ENCODE measurements around the gene TMEM38A.
"Not testable (repeated sequence)": the region's sequence is repeated elsewhere in the genome, so short reads cannot be mapped to it uniquely, and the experiment has no call there.

TMEM38A gene

DNA sequence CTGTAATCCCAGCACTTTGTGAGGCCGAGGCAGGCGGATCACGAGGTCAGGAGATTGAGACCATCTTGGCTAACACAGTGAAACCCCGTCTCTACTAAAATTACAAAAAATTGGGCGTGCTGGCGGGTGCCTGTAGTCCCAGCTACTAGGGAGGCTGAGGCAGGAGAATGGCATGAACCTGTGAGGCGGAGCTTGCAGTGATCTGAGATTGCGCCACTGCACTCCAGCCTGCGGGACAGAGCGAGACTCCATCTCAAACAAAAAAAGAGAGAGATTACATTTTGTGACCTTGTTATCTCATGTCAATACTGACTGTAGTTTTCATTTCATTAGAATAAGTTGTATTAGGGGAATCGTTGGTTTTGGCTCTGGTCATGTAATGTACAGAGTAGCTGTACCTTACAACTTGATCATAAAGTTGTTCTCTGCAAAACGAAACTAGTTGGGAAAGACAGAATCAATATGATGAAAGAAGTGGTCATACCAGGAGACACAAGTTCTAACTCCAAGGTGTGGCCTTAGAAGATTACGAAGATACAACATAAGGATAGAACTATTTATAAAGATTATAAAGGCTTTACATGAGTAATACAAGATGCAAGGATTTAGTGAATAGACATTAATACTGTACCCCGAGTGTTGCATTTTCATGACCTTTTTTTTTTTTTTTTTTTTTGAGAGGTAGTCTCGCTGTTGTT is 15.3 kb downstream of the TMEM38A start:
- 94 to 96% methylated on average over 7 to 8 of the region's 15 CpGs for WGBS, 2 experiments (ENCODE audit: insufficient coverage in 2 of 2)
- H3K4me1 ChIP-seq (ENCODE audit: control insufficient read depth, insufficient read depth, low read length, poor library complexity, severe bottlenecking): no peaks in the 10 kb centered on the region
- no peaks in the 10 kb centered on the region for H3K36me3 ChIP-seq (ENCODE audit: control insufficient read depth, insufficient read depth, low read length)
- no peak overlapping the region for H3K27ac ChIP-seq (ENCODE audit: low read depth, low read length, severe bottlenecking)
- H3K9me3 ChIP-seq (ENCODE audit: control insufficient read depth, low read length): no peaks in the 10 kb centered on the region
- no peak overlapping the region for H3K4me3 ChIP-seq (ENCODE audit: extremely low read depth, insufficient read depth, low read length, poor library complexity, severe bottlenecking)

DNA sequence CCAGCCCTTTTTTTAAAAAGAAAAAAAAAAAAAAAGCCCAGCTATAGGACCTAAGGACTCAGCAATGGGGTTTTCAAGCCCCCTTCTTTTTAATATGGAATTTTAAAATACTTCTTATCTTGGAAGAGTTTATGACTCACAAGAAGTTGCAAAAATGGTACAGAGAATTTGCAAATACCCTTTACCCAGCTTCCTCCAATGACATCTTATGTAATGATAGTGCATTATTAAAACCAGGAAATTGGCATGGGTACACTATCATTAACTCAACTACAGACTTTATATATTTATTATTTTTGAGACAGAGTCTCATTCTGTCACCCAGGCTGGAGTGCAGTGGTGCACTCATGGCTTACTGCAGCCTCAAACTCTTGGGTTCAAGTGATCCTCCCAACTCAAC is 16.1 kb downstream of the TMEM38A start:
- Histone ChIP-seq H3K9me3 (ENCODE audit: control insufficient read depth, low read length) (no peaks in the 10 kb centered on the region), H3K27ac (ENCODE audit: low read depth, low read length, severe bottlenecking) (no peak overlapping the region), H3K36me3 (ENCODE audit: control insufficient read depth, insufficient read depth, low read length) (no peaks in the 10 kb centered on the region), H3K4me1 (ENCODE audit: control insufficient read depth, insufficient read depth, low read length, poor library complexity, severe bottlenecking) (no peaks in the 10 kb centered on the region), H3K4me3 (ENCODE audit: extremely low read depth, insufficient read depth, low read length, poor library complexity, severe bottlenecking) (no peak overlapping the region)

DNA sequence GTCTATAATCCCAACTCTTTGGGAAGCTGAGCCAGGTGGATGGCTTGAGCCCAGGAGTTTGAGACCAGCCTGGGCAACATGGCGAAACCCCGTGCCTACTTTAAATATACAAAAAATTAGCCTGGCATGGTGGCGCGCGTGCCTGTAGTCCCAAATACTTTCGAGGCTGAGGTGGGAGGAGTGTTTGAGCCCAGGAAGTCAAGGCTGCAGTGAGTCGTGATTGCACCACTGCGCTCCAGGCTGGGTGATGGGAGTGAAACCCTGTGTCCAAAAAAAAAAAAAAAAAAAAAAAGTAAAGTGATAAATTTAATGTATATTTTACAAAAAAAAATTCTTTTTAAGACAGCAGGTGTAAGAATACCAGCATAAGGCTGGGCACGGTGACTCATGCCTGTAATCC is 17.6 kb downstream of the TMEM38A start:
- H3K4me3 ChIP-seq (ENCODE audit: extremely low read depth, insufficient read depth, low read length, poor library complexity, severe bottlenecking): no peak overlapping the region
- no peaks in the 10 kb centered on the region for H3K9me3 ChIP-seq (ENCODE audit: control insufficient read depth, low read length)
- no peak overlapping the region for H3K27ac ChIP-seq (ENCODE audit: low read depth, low read length, severe bottlenecking)
- 80 to 90% methylated on average over 1 to 2 of the region's 9 CpGs for WGBS, 2 experiments (ENCODE audit: insufficient coverage in 2 of 2)
- no peaks in the 10 kb centered on the region for H3K36me3 ChIP-seq (ENCODE audit: control insufficient read depth, insufficient read depth, low read length)
- no peaks in the 10 kb centered on the region for H3K4me1 ChIP-seq (ENCODE audit: control insufficient read depth, insufficient read depth, low read length, poor library complexity, severe bottlenecking)

DNA sequence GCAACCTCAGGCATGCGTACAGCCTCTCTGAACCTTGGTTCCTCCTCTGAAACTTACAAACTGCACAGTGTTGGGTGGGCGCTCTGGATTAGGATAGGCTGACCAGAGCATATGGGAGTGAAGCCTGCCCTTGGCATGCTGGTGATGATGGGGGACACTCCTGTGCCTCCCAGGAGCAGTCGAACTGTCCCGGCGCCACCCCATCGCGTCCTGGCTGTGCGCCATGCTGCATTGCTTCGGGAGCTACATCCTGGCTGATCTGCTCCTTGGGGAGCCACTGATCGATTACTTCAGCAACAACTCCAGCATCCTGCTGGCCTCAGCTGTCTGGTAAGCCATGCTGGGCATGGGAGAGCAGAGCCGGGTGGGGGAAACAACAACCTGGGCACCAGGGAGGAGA is 18.9 kb downstream of the TMEM38A start:
- Histone ChIP-seq H3K27ac (ENCODE audit: low read depth, low read length, severe bottlenecking) (no peak overlapping the region), H3K4me1 (ENCODE audit: control insufficient read depth, insufficient read depth, low read length, poor library complexity, severe bottlenecking) (no peaks in the 10 kb centered on the region), H3K36me3 (ENCODE audit: control insufficient read depth, insufficient read depth, low read length) (no peaks in the 10 kb centered on the region), H3K9me3 (ENCODE audit: control insufficient read depth, low read length) (no peaks in the 10 kb centered on the region), H3K4me3 (ENCODE audit: extremely low read depth, insufficient read depth, low read length, poor library complexity, severe bottlenecking) (no peak overlapping the region)
- WGBS, 2 experiments (ENCODE audit: insufficient coverage in 2 of 2): 91 to 95% methylated on average over 9 to 10 of the region's 11 CpGs

DNA sequence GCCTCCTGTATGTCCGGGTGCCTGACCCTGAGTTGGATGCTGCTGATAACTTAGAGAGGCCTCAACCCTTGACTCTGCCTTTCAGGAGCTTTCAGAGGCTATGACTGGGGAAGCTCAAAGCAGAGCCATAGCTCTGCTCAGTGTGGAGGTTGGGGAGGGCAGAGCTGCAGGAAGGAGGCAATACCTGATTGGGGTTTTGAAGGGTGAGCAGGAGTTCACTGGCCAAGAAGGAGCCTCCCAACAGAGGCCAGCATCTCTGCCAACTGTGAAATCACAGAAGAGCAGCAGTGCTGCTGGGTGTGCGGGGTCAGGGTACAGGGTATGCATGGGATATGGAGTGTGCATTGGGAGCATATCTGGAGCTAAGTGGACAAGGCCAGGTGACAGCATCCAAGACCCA is 21.6 kb downstream of the TMEM38A start:
- Histone ChIP-seq H3K4me1 (ENCODE audit: control insufficient read depth, insufficient read depth, low read length, poor library complexity, severe bottlenecking) (no peaks in the 10 kb centered on the region), H3K27ac (ENCODE audit: low read depth, low read length, severe bottlenecking) (no peak overlapping the region), H3K4me3 (ENCODE audit: extremely low read depth, insufficient read depth, low read length, poor library complexity, severe bottlenecking) (no peak overlapping the region), H3K36me3 (ENCODE audit: control insufficient read depth, insufficient read depth, low read length) (no peaks in the 10 kb centered on the region), H3K9me3 (ENCODE audit: control insufficient read depth, low read length) (no peaks in the 10 kb centered on the region)
- WGBS, 2 experiments (ENCODE audit: insufficient coverage in 2 of 2): 100% methylated on average over 1 of the region's 2 CpGs

DNA sequence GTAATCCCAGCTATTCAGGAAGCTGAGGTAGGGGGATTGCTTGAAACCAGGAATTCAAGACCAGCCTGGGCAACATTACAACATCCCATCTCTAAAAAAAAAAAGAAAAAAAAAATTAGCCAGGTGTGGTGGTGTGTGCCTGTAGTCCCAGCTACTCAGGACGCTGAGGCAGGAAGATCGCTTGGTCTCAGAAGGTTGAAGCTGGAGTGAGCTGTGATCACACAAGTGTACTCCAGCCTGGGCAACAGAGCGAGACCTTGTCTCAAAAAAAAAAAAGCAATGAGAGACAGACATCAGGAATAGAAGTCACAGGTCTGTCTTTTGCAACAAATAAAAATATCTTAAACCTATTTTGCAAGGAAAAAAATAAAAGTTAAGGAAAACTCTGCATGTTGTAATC is 23.3 kb downstream of the TMEM38A start:
- 83 to 89% methylated on average over 2 to 3 of the region's 3 CpGs for WGBS, 2 experiments (ENCODE audit: insufficient coverage in 2 of 2)
- Histone ChIP-seq H3K4me1 (ENCODE audit: control insufficient read depth, insufficient read depth, low read length, poor library complexity, severe bottlenecking) (no peaks in the 10 kb centered on the region), H3K27ac (ENCODE audit: low read depth, low read length, severe bottlenecking) (no peak overlapping the region), H3K36me3 (ENCODE audit: control insufficient read depth, insufficient read depth, low read length) (no peaks in the 10 kb centered on the region), H3K9me3 (ENCODE audit: control insufficient read depth, low read length) (no peaks in the 10 kb centered on the region), H3K4me3 (ENCODE audit: extremely low read depth, insufficient read depth, low read length, poor library complexity, severe bottlenecking) (no peak overlapping the region)

DNA sequence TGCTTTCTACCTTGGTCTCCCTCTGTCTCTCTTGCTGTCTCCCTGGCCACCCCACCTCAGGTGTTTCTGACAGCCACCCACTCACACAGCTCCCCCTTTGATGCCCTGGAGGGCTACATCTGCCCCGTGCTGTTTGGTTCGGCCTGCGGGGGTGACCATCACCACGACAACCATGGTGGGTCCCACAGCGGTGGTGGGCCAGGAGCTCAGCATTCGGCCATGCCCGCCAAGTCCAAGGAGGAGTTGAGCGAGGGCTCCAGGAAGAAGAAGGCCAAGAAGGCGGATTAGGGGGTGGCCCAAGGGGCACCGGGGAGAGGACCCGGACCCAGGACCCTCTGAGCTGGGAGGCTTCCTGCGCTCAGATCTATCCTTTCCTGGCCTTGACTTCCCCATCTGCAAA is 27.1 kb downstream of the TMEM38A start:
- H3K36me3 ChIP-seq (ENCODE audit: control insufficient read depth, insufficient read depth, low read length): no peaks in the 10 kb centered on the region
- no peaks in the 10 kb centered on the region for H3K4me1 ChIP-seq (ENCODE audit: control insufficient read depth, insufficient read depth, low read length, poor library complexity, severe bottlenecking)
- H3K27ac ChIP-seq (ENCODE audit: low read depth, low read length, severe bottlenecking): no peak overlapping the region
- no peak overlapping the region for H3K4me3 ChIP-seq (ENCODE audit: extremely low read depth, insufficient read depth, low read length, poor library complexity, severe bottlenecking)
- peaks cover 4% of the 10 kb centered on the region for H3K9me3 ChIP-seq (ENCODE audit: control insufficient read depth, low read length)
- 93% methylated on average over 8 to 10 of the region's 12 CpGs for WGBS, 2 experiments (ENCODE audit: insufficient coverage in 2 of 2)

DNA sequence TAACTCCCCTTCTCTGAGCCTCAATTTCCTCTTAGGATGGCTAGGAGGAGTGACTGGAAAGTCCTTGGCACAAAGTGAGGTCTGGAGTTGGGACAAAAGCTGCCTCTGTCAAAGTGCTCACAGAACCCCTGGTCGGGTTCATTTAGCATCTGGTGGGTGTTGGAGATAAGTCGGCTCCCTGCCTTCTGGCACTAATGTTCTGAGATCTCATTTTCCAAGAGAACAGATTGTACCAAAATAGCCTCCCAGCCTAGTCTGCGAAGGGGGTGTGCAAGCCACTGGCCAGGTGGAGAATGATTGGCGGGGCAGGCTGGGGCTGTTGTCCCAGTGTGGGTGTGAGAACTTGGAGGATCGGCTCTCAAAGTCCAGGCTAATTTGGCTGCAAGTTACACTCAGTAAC is 38.0 kb downstream of the TMEM38A start:
- Histone ChIP-seq H3K4me1 (ENCODE audit: control insufficient read depth, insufficient read depth, low read length, poor library complexity, severe bottlenecking) (no peaks in the 10 kb centered on the region), H3K4me3 (ENCODE audit: extremely low read depth, insufficient read depth, low read length, poor library complexity, severe bottlenecking) (no peak overlapping the region), H3K36me3 (ENCODE audit: control insufficient read depth, insufficient read depth, low read length) (no peaks in the 10 kb centered on the region), H3K27ac (ENCODE audit: low read depth, low read length, severe bottlenecking) (no peak overlapping the region), H3K9me3 (ENCODE audit: control insufficient read depth, low read length) (no peaks in the 10 kb centered on the region)
- 93% methylated on average over 2 of the region's 5 CpGs; no CpG with 5 or more reads in 1 of the 2 experiments for WGBS, 2 experiments (ENCODE audit: insufficient coverage in 2 of 2)

DNA sequence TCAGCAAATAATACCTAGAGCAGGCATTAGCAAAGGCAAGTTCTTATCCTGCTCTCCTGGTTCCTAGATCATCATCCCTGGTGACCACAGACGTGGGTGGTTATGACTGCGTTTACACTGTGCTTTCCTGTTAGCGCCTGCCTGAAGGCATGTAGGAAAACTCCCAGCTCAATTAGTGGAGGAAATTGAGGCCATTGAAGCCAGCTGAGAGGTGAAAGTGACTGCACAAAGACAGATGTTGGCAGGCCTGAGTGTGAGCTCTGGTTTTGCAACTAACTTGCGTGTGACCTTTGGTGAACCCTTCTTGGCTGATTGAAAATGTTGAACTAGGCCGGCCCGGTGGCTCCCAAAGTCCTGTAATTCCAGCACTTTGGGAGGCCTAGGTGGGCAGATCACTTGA is 41.2 kb downstream of the TMEM38A start:
- no peak overlapping the region for H3K4me3 ChIP-seq (ENCODE audit: extremely low read depth, insufficient read depth, low read length, poor library complexity, severe bottlenecking)
- H3K36me3 ChIP-seq (ENCODE audit: control insufficient read depth, insufficient read depth, low read length): no peaks in the 10 kb centered on the region
- 66 to 93% methylated on average over 5 to 6 of the region's 6 CpGs for WGBS, 2 experiments (ENCODE audit: insufficient coverage in 2 of 2)
- no peaks in the 10 kb centered on the region for H3K9me3 ChIP-seq (ENCODE audit: control insufficient read depth, low read length)
- H3K27ac ChIP-seq (ENCODE audit: low read depth, low read length, severe bottlenecking): no peak overlapping the region
- no peaks in the 10 kb centered on the region for H3K4me1 ChIP-seq (ENCODE audit: control insufficient read depth, insufficient read depth, low read length, poor library complexity, severe bottlenecking)

DNA sequence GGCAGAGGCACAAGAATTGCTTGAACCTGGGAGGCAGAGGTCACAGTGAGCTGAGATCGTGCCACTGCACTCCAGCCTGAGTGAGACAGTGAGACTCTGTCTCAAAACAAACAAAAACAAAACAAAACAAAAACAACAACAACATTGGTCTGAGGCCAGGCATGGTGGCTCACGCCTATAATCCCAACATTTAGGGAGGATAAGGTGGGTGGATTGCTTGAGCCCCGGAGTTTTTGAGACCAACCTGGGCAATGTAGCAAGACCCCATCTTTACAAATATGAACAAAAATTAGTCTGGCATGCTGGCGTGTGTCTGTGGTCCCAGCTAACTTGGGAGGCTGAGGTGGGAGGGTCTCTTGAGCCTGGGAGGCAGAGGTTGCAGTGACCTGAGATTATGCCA is 42.7 kb downstream of the TMEM38A start:
- Histone ChIP-seq H3K4me3 (ENCODE audit: extremely low read depth, insufficient read depth, low read length, poor library complexity, severe bottlenecking) (no peak overlapping the region), H3K4me1 (ENCODE audit: control insufficient read depth, insufficient read depth, low read length, poor library complexity, severe bottlenecking) (no peaks in the 10 kb centered on the region), H3K27ac (ENCODE audit: low read depth, low read length, severe bottlenecking) (no peak overlapping the region), H3K9me3 (ENCODE audit: control insufficient read depth, low read length) (no peaks in the 10 kb centered on the region), H3K36me3 (ENCODE audit: control insufficient read depth, insufficient read depth, low read length) (no peaks in the 10 kb centered on the region)
- 90 to 100% methylated on average over 1 to 2 of the region's 4 CpGs for WGBS, 2 experiments (ENCODE audit: insufficient coverage in 2 of 2)

DNA sequence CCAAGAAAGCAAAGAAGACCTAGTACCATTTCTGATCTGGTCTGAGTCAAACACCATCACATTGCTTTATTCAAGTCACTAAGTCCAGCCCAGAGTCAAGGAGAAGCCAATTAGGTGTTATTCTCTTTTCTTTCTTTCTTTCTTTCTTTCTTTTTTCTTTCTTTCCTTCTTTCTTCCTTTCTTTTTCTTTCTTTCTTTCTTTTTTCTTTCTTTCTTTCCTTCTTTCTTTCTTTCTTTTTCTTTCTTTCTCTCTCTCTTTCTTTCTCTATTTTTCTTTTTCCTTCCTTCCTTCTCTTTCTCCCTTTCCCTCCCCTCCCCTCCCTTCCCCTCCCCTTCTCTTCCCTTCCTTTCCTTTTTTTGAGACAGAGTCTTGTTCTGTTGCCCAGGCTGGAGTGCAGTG is 49.9 kb downstream of the TMEM38A start:
- not testable (repeated sequence) for H3K27ac ChIP-seq (ENCODE audit: low read depth, low read length, severe bottlenecking); H3K4me1 ChIP-seq (ENCODE audit: control insufficient read depth, insufficient read depth, low read length, poor library complexity, severe bottlenecking); H3K4me3 ChIP-seq (ENCODE audit: extremely low read depth, insufficient read depth, low read length, poor library complexity, severe bottlenecking); H3K9me3 ChIP-seq (ENCODE audit: control insufficient read depth, low read length); H3K36me3 ChIP-seq (ENCODE audit: control insufficient read depth, insufficient read depth, low read length)
